Measurements from ENCODE around the gene NDUFS8.

NDUFS8 gene

DNA sequence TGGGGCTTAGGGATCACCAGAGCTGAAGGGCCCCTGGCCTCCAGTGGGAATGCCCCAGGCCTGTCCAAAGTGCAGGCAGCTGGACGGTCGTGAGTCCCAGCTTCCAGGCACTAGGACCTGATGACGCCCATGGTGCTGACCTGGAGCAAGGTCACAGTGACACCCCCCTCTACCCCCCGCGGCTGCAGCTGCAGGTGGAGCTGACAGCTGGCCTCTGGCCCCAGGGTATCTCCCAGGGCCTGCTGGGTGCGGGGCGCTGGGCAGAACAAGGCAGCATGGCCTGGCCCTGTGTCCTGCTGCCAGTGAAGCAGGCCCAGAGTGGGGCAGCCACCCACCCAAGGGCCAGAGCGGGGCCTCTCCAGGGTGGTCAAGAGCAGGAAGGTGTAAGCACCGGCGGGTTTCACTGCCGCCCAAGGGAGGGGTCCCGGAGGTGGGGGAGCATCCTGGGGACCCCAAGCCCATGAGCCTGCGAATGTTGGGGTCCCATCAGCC lies 7.8 kb downstream of the NDUFS8 start:
- DNase-seq = no peak

- peak in 1 of 4 experiments; percentile 43 for DNase-seq
Measured at GRCh38 chr11:68038718-68039525, 8.4 kb downstream of the NDUFS8 start, which contains the start of gene TCIRG1. Gene TCIRG1 (plus strand): TSS chr11:68039025. CDS start chr11:68041272, 2,247 bp downstream.

DNA sequence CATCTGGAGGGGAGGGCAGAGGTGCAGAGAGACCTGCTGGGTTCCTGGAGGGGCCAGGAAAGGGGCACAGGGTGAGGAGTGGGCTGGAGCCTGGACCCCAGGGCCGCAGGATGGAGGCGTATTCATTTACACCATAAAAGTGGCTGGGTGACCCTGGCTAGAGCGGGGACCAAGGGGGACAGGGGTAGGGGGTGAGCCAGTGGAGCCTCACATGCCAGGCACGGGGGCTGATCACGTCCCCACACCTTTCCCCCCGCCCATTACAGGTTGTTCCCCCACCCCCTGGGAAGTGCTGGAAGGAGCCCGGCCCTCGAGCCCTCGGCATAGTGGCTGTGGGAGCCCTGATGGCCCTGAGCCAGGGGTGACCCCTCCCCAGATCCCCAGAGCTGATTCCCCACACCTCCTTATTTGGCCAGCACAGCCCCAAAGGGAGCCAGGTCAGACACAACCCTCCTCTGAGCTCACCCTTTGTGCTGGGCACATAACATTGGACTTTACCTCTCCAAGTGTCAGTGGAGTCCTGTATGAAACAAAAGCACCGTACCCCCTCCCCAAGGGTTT lies 9.1 kb downstream of the NDUFS8 start:
- no peak for DNase-seq

DNA sequence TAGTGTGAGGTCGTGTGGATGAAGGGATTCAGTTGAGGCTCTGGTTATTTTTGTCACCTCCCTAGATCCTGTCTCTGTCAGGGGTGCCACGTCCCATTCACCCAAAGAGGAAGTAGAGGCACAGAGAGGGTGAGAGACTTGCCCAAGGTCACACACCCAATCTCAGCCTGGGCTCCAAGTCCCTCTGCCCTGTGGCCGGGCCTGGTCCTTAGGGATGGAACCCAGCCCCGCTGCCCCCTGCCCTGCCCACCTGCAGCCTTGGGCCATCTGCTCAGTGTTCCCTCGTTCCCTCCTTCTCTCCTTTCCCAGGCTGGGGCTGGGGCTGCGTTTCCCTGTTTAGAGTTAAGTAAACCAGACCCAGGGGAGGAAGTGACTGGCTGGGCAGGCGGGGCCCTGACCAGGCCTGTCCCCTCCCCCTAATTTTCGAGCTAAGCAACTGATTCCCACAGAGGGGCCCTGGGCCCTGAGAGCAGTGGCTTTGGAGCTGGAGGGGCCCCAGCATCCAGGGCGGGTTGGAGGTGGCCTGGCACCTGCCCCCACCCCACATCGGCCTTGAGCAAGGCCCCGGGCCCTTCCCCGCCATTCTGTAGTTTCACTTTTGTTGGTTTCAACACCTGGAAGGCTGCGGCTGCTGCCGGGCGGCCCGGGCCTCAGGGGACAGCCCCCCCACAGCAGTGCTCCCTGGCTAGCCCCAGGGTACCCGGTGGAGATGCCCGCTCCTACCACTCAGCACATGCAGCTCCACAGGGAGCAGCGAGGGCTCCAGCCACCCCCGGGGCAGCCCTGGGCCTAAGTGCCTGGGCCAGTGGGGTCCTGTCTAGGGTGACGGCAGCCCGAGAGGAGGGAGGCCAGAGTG lies 9.8 kb downstream of the NDUFS8 start:
- peak in 2 of 4 experiments; percentile 22 to 27 for DNase-seq

DNA sequence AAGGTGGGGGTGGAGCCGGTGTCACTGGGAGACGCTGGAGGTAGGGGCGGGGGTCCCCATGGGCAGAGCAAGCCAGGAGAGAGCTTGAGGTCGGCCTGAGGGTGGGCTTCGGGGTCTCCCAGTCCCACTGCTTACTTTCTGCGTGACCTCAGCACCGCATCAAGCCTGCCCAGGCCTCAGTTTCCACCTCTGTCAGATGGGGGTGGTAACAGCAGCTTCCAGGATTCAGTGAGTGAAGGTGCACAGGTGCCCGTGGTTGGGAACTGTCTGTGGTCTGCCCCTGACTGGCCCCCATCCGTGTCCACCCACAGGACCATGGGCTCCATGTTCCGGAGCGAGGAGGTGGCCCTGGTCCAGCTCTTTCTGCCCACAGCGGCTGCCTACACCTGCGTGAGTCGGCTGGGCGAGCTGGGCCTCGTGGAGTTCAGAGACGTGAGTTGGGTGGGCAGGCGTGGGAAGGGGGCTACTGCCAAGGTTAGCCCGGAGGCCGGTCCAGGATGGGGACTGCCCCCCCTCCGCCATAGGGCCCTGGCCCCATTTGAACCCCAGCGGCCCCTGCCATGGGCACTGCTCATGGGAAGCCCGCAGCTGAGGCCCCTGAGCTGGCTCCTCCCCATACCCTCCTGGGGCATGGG lies 10.6 kb downstream of the NDUFS8 start:
- DNase-seq = no peak

DNA sequence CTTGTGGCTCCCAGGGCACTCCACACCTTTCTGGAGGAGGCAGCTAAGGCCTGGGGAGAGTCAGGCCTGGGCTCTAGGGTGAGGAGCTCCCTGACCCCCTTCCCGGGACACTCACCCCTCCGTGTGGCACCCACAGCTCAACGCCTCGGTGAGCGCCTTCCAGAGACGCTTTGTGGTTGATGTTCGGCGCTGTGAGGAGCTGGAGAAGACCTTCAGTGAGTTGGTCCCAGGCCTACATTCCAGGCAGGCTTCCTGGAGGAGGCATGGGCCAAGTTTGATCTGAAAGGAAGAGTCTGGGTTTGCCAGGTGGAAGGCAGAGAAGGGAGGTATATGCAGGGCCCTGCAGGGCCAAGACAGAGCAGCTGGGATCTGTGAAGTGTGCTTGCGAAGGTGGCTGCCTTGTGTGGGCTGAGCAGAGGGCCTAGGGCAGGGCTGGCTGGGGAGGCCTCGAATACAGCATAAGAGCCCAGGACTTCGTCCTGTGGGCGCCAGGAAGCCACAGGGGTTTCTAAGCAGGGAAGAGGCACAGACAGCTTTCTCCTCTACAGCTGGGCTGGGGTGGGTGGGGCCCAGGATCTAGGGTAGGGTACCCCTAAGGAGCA lies 11.2 kb downstream of the NDUFS8 start:
- no peak for DNase-seq

DNA sequence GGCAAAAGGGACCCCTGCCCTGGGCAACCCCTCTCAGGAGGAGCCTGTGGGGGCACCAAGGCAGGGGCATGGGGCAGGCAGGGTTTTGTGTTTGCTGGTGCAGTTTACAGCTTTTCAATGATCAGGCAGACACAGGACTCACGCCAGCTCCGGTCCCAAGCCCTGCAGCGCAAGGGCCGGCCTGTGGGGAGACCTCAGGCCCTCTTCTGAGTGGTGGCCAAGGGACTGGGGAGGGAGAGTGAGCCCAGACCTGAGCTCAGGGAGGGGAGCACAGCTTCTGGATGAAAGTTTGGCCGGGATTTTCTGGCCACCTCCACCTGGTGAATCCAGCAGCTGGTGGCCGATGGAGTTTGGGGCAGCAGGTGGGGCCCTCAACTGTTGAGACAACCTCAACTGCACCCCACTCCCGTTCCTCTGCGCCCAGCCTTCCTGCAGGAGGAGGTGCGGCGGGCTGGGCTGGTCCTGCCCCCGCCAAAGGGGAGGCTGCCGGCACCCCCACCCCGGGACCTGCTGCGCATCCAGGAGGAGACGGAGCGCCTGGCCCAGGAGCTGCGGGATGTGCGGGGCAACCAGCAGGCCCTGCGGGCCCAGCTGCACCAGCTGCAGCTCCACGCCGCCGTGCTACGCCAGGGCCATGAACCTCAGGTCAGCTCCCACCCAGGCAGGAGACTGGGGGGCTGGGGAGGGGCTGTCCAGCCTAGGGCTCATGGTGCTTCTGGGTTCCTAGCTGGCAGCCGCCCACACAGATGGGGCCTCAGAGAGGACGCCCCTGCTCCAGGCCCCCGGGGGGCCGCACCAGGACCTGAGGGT lies 11.9 kb downstream of the NDUFS8 start:
- no peak for DNase-seq

GRCh38 chr11:68043029-68043348 lies 12.5 kb downstream of the NDUFS8 start:
- no peak for DNase-seq

DNA sequence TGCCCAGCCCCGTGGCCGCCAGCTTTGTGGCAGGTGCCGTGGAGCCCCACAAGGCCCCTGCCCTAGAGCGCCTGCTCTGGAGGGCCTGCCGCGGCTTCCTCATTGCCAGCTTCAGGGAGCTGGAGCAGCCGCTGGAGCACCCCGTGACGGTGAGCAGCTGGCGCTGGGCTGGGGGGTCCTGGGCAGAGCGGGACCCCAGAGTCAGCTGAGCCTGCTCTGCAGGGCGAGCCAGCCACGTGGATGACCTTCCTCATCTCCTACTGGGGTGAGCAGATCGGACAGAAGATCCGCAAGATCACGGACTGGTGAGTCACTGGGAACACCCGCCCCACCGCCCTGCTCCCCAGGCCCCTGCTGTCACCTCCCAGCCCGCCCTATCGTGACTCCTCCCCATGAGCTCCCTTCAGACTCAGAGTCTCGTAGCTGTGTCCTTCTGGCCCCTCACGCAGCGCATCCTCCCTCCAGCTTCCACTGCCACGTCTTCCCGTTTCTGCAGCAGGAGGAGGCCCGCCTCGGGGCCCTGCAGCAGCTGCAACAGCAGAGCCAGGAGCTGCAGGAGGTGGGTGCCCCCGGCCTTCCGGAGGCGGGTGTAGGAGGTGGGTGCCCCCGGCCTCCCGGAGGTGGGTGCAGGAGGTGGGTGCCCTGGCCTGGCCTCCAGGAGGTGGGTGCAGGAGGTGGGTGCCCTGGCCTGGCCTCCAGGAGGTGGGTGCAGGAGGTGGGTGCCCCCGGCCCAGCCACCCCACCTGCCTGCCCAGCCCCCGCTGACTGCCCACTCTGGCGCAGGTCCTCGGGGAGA lies 13.1 kb downstream of the NDUFS8 start:
- DNase-seq = no peak

- no peak for DNase-seq
Measured at GRCh38 chr11:68044145-68044813, 13.8 kb downstream of the NDUFS8 start.

GRCh38 chr11:68044898-68045351 lies 14.4 kb downstream of the NDUFS8 start:
- no peak for DNase-seq

- DNase-seq = no peak
Measured at GRCh38 chr11:68047437-68048290, 17.2 kb downstream of the NDUFS8 start.

DNA sequence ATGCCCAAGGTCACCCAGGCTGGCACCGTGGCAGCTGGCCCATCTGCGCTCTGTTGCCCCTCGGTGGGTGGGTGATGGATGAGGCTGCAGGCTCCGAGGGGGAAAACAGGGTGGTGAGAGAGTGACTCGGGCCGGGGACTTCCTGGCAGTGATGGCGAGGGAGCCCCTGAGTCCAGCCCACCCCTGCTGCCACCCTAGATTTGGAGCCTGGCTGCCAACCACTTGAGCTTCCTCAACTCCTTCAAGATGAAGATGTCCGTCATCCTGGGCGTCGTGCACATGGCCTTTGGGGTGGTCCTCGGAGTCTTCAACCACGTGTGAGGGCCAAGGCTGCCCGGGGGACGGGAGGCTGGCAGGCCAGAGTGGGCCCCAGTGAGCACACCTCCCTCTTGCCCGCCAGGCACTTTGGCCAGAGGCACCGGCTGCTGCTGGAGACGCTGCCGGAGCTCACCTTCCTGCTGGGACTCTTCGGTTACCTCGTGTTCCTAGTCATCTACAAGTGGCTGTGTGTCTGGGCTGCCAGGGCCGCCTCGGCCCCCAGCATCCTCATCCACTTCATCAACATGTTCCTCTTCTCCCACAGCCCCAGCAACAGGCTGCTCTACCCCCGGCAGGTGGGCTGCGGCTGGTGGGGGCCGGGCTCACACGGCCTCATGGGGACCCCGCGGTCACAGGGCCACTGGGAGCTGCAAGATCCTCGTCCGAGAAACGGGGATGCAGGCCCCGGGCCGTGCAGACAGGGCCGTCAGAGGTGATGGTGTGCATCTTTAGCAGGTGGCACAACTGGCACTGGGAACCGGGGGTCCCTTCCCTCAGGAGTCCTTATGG lies 18.4 kb downstream of the NDUFS8 start:
- DNase-seq = no peak

DNA sequence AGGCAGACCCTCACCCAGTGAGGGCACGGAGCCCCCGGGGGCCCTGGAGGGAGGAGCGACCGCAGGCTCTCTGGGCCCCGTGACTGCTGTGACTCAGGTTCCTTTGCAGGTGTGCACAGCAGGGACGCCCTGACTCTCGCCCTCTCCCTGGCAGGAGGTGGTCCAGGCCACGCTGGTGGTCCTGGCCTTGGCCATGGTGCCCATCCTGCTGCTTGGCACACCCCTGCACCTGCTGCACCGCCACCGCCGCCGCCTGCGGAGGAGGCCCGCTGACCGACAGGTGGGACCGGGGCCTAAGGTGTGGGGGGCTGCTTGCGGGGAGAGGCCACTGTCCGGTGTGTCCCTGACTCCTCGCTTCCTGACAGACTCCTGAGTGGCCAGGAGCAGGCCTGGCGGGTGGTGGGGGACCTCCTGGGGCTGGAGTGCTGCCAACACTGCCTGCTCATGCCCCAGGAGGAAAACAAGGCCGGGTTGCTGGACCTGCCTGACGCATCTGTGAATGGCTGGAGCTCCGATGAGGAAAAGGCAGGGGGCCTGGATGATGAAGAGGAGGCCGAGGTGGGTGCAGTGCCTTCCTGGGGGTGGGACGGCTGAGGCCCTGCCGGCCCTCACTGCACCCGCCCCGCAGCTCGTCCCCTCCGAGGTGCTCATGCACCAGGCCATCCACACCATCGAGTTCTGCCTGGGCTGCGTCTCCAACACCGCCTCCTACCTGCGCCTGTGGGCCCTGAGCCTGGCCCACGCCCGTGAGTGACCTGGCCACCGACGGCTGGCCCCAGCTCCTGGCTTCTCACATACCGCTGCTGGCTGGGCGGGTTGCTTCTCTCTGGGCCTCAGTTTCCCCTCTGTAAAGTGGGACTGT lies 19.3 kb downstream of the NDUFS8 start:
- DNase-seq = no peak

GRCh38 chr11:68050371-68050841 lies 19.9 kb downstream of the NDUFS8 start:
- no peak for DNase-seq

- no peak for DNase-seq
Measured at GRCh38 chr11:68051191-68052136, 21.0 kb downstream of the NDUFS8 start.

All from activated naive CD4-positive, alpha-beta T cell (primary cell).